ENCODE results near the gene ATG10.

DNA sequence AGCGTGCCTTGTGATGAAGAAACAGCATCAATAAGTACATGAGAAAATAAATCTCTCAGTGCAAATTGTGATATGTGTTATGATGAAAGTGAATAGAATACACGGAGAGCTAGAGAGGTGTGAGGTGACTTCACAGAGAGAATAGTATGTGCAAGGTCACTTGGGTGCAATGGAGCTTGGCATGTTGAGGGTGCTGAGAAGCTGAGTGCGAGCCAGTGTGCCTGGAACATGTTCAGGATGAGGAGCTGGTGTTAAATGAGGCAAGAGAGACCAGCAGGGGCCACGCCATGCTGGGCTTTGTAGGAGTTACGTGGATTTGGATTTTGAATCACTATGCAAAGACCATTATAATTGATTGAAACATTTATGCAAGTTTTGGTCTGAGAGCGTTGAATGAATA lies 319.1 kb downstream of the ATG10 start:
- TF ChIP-seq SIN3A (IDR thresholded peaks at IDR 0.05; ENCODE audit: borderline replicate concordance, insufficient read depth, low read length) (no peak), POLR2AphosphoS5 (IDR thresholded peaks at IDR 0.05; ENCODE audit: low read depth, low read length) (no peak)
- TF ChIP-seq, protein P1, sequence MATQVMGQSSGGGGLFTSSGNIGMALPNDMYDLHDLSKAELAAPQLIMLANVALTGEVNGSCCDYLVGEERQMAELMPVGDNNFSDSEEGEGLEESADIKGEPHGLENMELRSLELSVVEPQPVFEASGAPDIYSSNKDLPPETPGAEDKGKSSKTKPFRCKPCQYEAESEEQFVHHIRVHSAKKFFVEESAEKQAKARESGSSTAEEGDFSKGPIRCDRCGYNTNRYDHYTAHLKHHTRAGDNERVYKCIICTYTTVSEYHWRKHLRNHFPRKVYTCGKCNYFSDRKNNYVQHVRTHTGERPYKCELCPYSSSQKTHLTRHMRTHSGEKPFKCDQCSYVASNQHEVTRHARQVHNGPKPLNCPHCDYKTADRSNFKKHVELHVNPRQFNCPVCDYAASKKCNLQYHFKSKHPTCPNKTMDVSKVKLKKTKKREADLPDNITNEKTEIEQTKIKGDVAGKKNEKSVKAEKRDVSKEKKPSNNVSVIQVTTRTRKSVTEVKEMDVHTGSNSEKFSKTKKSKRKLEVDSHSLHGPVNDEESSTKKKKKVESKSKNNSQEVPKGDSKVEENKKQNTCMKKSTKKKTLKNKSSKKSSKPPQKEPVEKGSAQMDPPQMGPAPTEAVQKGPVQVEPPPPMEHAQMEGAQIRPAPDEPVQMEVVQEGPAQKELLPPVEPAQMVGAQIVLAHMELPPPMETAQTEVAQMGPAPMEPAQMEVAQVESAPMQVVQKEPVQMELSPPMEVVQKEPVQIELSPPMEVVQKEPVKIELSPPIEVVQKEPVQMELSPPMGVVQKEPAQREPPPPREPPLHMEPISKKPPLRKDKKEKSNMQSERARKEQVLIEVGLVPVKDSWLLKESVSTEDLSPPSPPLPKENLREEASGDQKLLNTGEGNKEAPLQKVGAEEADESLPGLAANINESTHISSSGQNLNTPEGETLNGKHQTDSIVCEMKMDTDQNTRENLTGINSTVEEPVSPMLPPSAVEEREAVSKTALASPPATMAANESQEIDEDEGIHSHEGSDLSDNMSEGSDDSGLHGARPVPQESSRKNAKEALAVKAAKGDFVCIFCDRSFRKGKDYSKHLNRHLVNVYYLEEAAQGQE (IDR thresholded peaks at IDR 0.05; ENCODE audit: insufficient read depth in 1 of 2, low read depth in 2 of 2, low read length in 2 of 2), result no peak
